Activated naive CD4-positive, alpha-beta T cell treated with anti-CD3 and anti-CD28 coated beads for 36 hours (primary cell): Measurements from ENCODE around the gene SLC38A8. TPM values are rescaled to one million over a fixed set of nuclear protein-coding genes. Genes with fewer than 3 reads are reported as not detected.

ENCODE experiments used
- CTCF ChIA-PET: fragments of 350-600 bp; sonication (Branson Sonifier 250); formaldehyde crosslinking; loops from one replicate; lab custom pipeline; 2021; ENCODE audit warnings: antibody characterized with exemption; lab: Charles Lee
- DNase-seq: peaks from one replicate; pipeline ENCODE4 v3.0.0-alpha.2; 2020
- H3K27ac Mint-ChIP-seq: one replicate; pipeline ENCODE4 v1.8.0; 2021; ENCODE audit warnings: mild to moderate bottlenecking, mixed read lengths
- H3K27me3 Mint-ChIP-seq: one replicate; pipeline ENCODE4 v1.8.0; 2021; ENCODE audit warnings: low read depth, mixed read lengths
- H3K36me3 Mint-ChIP-seq: one replicate; pipeline ENCODE4 v1.8.0; 2021; ENCODE audit warnings: low read depth, mixed read lengths
- H3K4me1 Mint-ChIP-seq: one replicate; pipeline ENCODE4 v1.8.0; 2021; ENCODE audit warnings: low read depth, mixed read lengths
- H3K4me3 Mint-ChIP-seq: one replicate; pipeline ENCODE4 v1.8.0; 2021; ENCODE audit warnings: mild to moderate bottlenecking, moderate library complexity, mixed read lengths
- H3K9me3 Mint-ChIP-seq: one replicate; pipeline ENCODE4 v1.8.0; 2021; ENCODE audit warnings: mixed read lengths
- intact Hi-C: fragments of 100-400 bp; cut with micrococcal nuclease; formaldehyde crosslinking; loops from one replicate; pipeline ENCODE4 v1.15.1; 2023
- total RNA-seq, 2 experiments: library from RNA; stranded (reverse); gene quantifications; one replicate each; pipeline ENCODE4 v1.2.3, GENCODE V29; 2021

Gene SLC38A8
- total RNA-seq, 2 experiments from 2014 or later, result not detected

DNA sequence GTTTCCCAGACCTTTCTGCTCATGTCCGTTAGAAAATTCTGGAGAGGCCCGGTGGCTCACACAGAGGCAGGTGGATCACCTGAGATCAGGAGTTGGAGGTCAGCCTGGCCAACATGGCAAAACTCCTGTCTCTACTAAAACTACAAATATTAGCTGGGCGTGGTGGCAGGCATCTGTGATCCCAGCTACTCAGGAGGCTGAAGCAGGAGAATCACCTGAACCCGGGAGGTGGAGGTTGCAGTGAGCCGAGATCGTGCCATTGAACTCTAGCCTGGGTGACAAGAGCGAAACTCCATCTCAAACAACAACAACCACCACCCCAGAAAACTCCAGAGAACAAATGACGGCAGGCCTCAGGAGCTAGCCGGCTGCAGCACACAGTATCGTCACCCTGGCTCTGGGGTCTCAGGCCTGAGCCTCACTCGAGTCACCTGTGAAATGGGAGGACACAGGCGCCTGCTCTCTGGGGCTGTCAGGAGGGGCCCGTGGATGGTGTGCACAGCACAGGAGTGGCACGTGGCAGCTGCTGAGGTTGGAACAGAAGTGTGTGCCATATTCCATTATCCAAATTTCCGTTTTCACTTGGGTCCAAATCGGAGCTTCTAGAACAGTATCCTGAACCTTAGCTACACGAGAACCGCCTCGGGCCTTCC is 3.3 kb upstream of the SLC38A8 start:
- Mint-ChIP-seq H3K27me3 (peaks cover 22% of the 10 kb centered on the region), H3K4me1 (peaks cover 5% of the 10 kb centered on the region), H3K36me3 (no peaks in the 10 kb centered on the region), H3K27ac (no peak overlapping the region), H3K9me3 (no peaks in the 10 kb centered on the region), H3K4me3 (no peak overlapping the region)
- intact Hi-C loops, result no loop called here
- no peak for DNase-seq
- CTCF ChIA-PET, result interaction anchor here (1.4 kb wide), 1 partner anchor 20 kb away, joined by 4 read pairs; no protein-coding TSS in a partner anchor

DNA sequence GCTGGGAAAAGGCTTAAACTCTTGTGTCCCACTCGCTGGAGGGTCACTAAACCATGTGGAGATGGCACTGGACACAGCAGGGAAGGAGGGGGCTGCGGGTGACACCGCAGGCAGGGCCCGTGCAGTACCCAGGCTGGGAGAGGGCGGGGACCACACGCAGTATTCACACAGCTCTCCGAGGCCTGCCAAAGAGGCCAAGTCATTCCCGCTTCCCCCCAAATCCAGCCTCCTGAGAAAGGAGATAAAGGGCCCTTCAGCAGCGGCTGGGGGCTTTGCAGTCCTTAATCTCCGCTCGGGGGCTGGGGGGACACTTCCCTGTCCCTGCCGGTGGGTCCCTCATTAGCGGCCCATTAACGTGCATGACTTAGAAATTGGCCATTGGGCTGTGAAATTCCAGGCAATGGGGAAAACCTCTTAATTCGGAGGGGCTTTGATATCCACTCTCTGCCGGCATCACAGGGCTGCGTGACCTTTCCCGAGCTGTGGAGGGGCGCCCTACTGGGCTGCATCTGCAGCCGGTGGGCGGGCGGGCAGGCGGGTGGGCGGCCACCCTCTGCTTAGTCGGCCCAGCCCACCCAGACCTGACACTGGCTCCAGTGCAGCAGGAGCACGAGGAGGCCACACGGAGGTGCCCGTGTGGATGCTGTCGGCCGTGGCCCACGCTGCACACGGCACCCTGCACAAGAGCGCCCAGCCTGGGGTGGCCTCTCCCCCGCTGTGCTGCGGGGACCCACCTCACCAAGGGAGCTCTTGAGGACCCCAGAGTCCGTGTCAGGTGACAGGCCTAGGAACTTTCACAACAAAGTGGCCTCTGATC is 2.6 kb upstream of the SLC38A8 start:
- Mint-ChIP-seq H3K36me3 (no peaks in the 10 kb centered on the region), H3K27ac (no peak overlapping the region), H3K4me3 (no peak overlapping the region), H3K27me3 (peaks cover 22% of the 10 kb centered on the region), H3K4me1 (peaks cover 5% of the 10 kb centered on the region), H3K9me3 (no peaks in the 10 kb centered on the region)
- intact Hi-C loops, result no loop called here
- no peak for DNase-seq
- CTCF ChIA-PET, result no interaction called here

GRCh38 chr16:84044118-84044488 is 1.5 kb upstream of the SLC38A8 start:
- peaks cover 24% of the 10 kb centered on the region for H3K27me3 Mint-ChIP-seq
- no peaks in the 10 kb centered on the region for H3K36me3 Mint-ChIP-seq
- no peaks in the 10 kb centered on the region for H3K9me3 Mint-ChIP-seq
- peaks cover 5% of the 10 kb centered on the region for H3K4me1 Mint-ChIP-seq
- H3K4me3 Mint-ChIP-seq, result no peak overlapping the region
- DNase-seq, result no peak
- intact Hi-C loops, result loop anchor here (5.0 kb wide), 1 partner anchor 217 kb away; no protein-coding TSS in a partner anchor
- CTCF ChIA-PET, result interaction anchor here (0.9 kb wide), 1 partner anchor 91 kb away, joined by 4 read pairs; the partner anchor contains the start of gene OSGIN1
- no peak overlapping the region for H3K27ac Mint-ChIP-seq

DNA sequence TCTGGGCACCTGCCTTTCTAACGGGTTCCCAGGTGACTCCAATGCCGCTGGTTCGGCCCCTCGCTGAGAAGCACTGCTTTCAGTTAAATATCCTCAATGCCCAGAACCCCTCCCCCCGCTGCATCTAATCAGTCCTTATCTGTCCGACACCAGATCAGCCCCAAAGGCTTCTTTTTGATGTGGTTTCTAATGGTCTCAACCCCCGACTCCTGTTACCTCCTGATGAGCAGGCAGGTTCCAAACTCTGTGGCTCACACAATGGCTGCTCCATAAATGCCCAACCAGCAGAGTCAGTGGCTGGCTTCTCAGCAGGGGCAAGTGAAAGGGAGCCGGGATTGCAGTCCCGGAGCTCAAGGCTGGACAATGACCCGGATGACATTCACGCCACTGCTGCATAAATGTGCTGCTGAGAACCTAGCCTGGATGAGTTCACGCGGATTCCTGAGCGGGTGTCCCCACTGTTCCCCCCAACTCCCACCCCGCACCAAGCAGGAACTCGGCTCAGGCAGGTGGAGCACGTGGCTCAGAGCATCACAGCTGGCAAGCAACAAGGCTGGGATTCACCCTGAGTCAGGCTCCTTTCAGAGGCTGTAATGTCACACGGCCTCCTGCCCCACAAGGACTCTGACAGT is 1.0 kb upstream of the SLC38A8 start:
- no peaks in the 10 kb centered on the region for H3K9me3 Mint-ChIP-seq
- intact Hi-C loops, result loop anchor here (5.0 kb wide), 1 partner anchor 216 kb away; no protein-coding TSS in a partner anchor
- no peak overlapping the region for H3K27ac Mint-ChIP-seq
- CTCF ChIA-PET, result interaction anchor here (0.9 kb wide), 1 partner anchor 90 kb away, joined by 4 read pairs; the partner anchor contains the start of gene OSGIN1
- H3K4me3 Mint-ChIP-seq, result no peak overlapping the region
- H3K36me3 Mint-ChIP-seq, result no peaks in the 10 kb centered on the region
- peaks cover 24% of the 10 kb centered on the region for H3K27me3 Mint-ChIP-seq
- DNase-seq, result peak; percentile 25
- H3K4me1 Mint-ChIP-seq, result peaks cover 5% of the 10 kb centered on the region

GRCh38 chr16:84042879-84043485 is 387 bp upstream of the SLC38A8 start:
- no peak for DNase-seq
- no peak overlapping the region for H3K4me3 Mint-ChIP-seq
- no peaks in the 10 kb centered on the region for H3K36me3 Mint-ChIP-seq
- H3K9me3 Mint-ChIP-seq, result no peaks in the 10 kb centered on the region
- no peak overlapping the region for H3K27ac Mint-ChIP-seq
- H3K4me1 Mint-ChIP-seq, result peaks cover 5% of the 10 kb centered on the region
- H3K27me3 Mint-ChIP-seq, result peaks cover 24% of the 10 kb centered on the region
- intact Hi-C loops, result loop anchor here (5.0 kb wide), 1 partner anchor 216 kb away; no protein-coding TSS in a partner anchor
- CTCF ChIA-PET, result interaction anchor here (0.6 to 0.8 kb wide), 2 partner anchors 9 to 58 kb away, joined by 3 read pairs; no protein-coding TSS in a partner anchor

DNA sequence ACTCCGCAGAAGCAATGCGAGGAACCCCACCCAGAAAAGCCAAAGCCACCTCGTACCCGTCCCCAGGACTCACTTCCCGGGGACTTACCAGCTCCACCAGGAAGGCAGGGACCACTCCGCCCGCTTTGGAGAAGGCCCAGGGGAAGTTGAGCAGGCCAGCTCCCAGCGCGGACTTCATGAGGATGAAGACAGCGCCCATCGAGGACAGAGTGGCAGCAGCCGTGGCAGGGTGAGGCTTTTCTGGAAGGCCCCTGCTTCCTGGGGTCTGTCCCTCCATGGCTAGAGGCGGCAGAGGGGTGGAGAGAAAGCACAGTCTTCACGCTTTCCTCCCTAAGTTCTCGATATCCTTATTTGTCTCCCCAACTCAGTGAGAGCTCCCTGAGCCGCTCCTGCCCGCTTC is 714 bp downstream of the SLC38A8 start:
- Mint-ChIP-seq H3K9me3 (no peaks in the 10 kb centered on the region), H3K27me3 (peaks cover 24% of the 10 kb centered on the region), H3K36me3 (no peaks in the 10 kb centered on the region), H3K4me1 (peaks cover 5% of the 10 kb centered on the region), H3K27ac (no peak overlapping the region), H3K4me3 (no peak overlapping the region)
- intact Hi-C loops, result loop anchor here (5.0 kb wide), 1 partner anchor 215 kb away; no protein-coding TSS in a partner anchor
- no peak for DNase-seq
- CTCF ChIA-PET, result interaction anchor here (0.7 to 1.3 kb wide), 4 partner anchors 10 to 152 kb away, joined by 3 to 4 read pairs (median 3); no protein-coding TSS in a partner anchor

DNA sequence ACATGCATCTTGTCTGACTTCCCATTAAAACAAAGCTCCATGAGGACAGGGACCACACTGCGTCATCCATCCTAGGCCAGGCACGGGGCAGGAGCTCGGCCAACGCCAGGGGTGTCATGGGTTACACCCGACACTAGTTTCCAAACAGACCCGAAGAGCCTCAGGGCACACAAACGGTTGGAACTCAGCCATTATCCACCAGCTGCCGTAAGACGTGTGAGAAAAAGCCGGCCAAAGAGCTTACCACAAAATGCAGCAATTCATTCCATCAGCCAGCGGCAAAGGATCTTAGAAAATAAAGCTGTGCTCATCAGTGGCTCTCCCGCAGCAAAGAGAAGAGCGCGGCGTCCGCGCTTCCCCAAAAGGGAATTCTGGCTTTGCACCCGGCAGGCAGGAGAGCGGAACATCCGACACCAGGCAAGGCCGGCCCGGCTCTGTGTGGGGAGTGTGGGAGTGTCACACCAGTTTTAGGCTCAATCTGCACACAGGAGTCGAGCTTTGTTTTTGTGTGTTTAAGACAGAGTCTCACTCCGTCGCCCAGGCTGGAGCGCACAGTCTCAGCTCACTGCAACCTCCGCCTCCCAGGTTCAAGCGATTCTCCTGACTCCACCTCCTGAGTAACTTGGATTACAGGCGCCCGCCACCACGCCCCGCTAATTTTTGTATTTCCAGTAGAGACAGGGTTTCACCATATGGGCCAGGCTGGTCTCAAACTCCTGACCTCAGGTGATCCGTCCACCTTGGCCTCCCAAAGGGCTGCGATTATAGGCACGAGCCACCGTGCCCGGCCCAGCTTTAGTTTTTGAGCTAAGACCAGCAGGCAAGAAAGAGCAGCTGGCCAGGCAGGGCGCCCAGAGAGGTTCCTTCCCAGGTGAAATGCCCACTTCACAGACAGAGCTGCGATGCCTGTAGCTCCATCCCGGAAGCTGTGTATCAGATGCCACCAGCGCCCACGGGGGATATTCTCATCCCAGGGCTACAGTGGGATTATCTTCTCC is 1.5 kb downstream of the SLC38A8 start:
- Mint-ChIP-seq H3K27me3 (peaks cover 24% of the 10 kb centered on the region), H3K36me3 (no peaks in the 10 kb centered on the region), H3K27ac (no peak overlapping the region), H3K4me1 (peaks cover 5% of the 10 kb centered on the region), H3K4me3 (no peak overlapping the region), H3K9me3 (peaks cover 4% of the 10 kb centered on the region)
- intact Hi-C loops, result loop anchor here (5.0 kb wide), 1 partner anchor 214 kb away; no protein-coding TSS in a partner anchor
- DNase-seq, result no peak
- CTCF ChIA-PET, result interaction anchor here (0.6 to 1.3 kb wide), 6 partner anchors 13 to 152 kb away, joined by 3 to 5 read pairs (median 3); no protein-coding TSS in a partner anchor

- H3K27ac Mint-ChIP-seq, result no peak overlapping the region
- intact Hi-C loops, result loop anchor here (5.0 kb wide), 1 partner anchor 213 kb away; no protein-coding TSS in a partner anchor
- no peaks in the 10 kb centered on the region for H3K36me3 Mint-ChIP-seq
- peaks cover 5% of the 10 kb centered on the region for H3K4me1 Mint-ChIP-seq
- no peak for DNase-seq
- H3K9me3 Mint-ChIP-seq, result peaks cover 7% of the 10 kb centered on the region
- H3K27me3 Mint-ChIP-seq, result peaks cover 24% of the 10 kb centered on the region
- H3K4me3 Mint-ChIP-seq, result no peak overlapping the region
- CTCF ChIA-PET, result interaction anchor here (0.6 to 1.3 kb wide), 5 partner anchors 15 to 1991 kb away, joined by 3 to 6 read pairs (median 4); no protein-coding TSS in a partner anchor
Measured at GRCh38 chr16:84040226-84040822, 2.3 kb downstream of the SLC38A8 start.

- no peak overlapping the region for H3K4me3 Mint-ChIP-seq
- no peak for DNase-seq
- intact Hi-C loops, result loop anchor here (5.0 kb wide), 1 partner anchor 212 kb away; no protein-coding TSS in a partner anchor
- peaks cover 5% of the 10 kb centered on the region for H3K4me1 Mint-ChIP-seq
- peaks cover 24% of the 10 kb centered on the region for H3K27me3 Mint-ChIP-seq
- H3K36me3 Mint-ChIP-seq, result no peaks in the 10 kb centered on the region
- CTCF ChIA-PET, result interaction anchor here (0.6 to 1.2 kb wide), 2 partner anchors 25 to 1992 kb away, joined by 4 to 6 read pairs; no protein-coding TSS in a partner anchor
- H3K9me3 Mint-ChIP-seq, result peaks cover 7% of the 10 kb centered on the region
- no peak overlapping the region for H3K27ac Mint-ChIP-seq
Measured at GRCh38 chr16:84039696-84040095, 2.9 kb downstream of the SLC38A8 start.

DNA sequence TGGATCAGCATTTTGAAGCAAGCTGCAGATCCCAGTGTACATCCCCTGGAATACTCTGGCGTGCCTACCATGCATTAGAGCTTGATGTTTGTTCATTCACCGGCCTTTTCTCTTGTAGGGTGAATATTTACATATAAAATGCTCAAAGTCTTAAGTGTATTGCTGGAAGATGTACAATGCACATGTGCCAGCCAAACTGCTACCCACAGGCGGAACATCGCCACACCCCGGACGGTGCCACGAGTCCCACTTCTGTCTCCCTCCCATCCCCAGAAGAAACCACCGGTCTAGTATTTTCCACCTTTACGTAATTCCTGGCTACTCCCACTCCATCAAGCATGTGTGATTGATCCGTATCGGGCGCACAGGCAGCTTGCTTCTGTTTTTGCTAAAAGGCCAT is 4.1 kb downstream of the SLC38A8 start:
- Mint-ChIP-seq H3K9me3 (peaks cover 7% of the 10 kb centered on the region), H3K27ac (no peak overlapping the region), H3K27me3 (peaks cover 13% of the 10 kb centered on the region), H3K4me3 (no peak overlapping the region), H3K4me1 (no peaks in the 10 kb centered on the region), H3K36me3 (no peaks in the 10 kb centered on the region)
- no peak for DNase-seq
- intact Hi-C loops, result no loop called here
- CTCF ChIA-PET, result no interaction called here
